ENCODE measurements around the gene DPH3. TPM values are rescaled to one million over a fixed set of nuclear protein-coding genes. Genes with fewer than 3 reads are reported as not detected.

Gene DPH3
- polyA plus RNA-seq, 2 of the 4 experiments (the other 2 are of a cell fraction): 20.5 to 34.7 TPM

DNA sequence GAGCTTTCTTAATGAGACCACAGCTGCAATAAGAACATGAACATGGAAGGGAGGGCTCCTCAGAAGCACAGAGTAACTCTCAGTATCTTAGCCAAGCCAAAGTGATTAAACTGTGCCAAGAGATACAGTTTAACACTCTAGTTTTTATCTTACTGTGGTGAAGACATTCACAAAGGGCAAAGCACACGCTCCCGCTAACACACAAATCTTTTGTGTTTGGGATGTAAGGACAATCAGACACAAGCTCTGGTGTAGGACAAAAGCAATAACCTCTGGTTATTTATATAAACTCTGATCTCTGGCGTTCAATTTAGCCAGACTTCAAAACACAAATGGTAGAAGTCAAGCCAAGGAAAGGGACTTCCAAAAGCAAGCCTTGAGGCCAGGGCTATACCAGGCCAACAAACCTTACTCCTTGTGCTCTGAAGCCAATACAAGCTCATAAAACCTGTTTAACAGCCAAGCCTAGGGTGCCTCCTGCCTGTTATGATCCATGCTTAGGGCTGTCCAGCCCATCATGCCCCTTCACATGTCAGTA, 27.8 kb downstream of the DPH3 start:
- no peak overlapping the region for H3K4me3 ChIP-seq
- FAIRE-seq (no peak), ATAC-seq (no peak), DNase-seq (ENCODE audit: low read depth in 1 of 2, low spot score in 1 of 2) (no peak)
- WGBS (ENCODE audit: missing lambda C conversion rate): 90% methylated on average over 3 of the region's 3 CpGs
- ChIA-PET POLR2A (no interaction called here), CTCF (interaction anchor here (1.3 to 2.0 kb wide), 2 partner anchors 11 to 188 kb away, joined by 4 to 6 read pairs; no protein-coding TSS in a partner anchor)
- no peaks in the 10 kb centered on the region for H3K9me3 ChIP-seq
- peaks cover 22% of the 10 kb centered on the region for H3K4me1 ChIP-seq
- no peak overlapping the region for H3K27ac ChIP-seq
- H3K4me2 ChIP-seq: no peak overlapping the region
- no peak for TF ChIP-seq POLR2A (IDR thresholded peaks at IDR 0.05; ENCODE audit: low read length)
- no peak for TF ChIP-seq TFCP2L1 (CRISPR knock-in tag; IDR thresholded peaks at IDR 0.05)
- TF ChIP-seq GATA3 (IDR thresholded peaks at IDR 0.05; ENCODE audit: borderline replicate concordance): no peak
- no peak for TF ChIP-seq RCOR1 (IDR thresholded peaks at IDR 0.05; ENCODE audit: low read depth, low read length)
- no peak for TF ChIP-seq HEYL (CRISPR knock-in tag; IDR thresholded peaks at IDR 0.05)
- no peak for TF ChIP-seq RNF2 (IDR thresholded peaks at IDR 0.05; ENCODE audit: borderline replicate concordance, low read depth)
- no peak for TF ChIP-seq PHF8 (IDR thresholded peaks at IDR 0.05; ENCODE audit: borderline replicate concordance, low read depth)
- TF ChIP-seq ZNF302 (CRISPR knock-in tag; IDR thresholded peaks at IDR 0.05): no peak
- no peak for TF ChIP-seq TP53 (CRISPR knock-in tag; IDR thresholded peaks at IDR 0.05)
- no peak for TF ChIP-seq HOXB5 (CRISPR knock-in tag; IDR thresholded peaks at IDR 0.05)
- TF ChIP-seq, protein P1, sequence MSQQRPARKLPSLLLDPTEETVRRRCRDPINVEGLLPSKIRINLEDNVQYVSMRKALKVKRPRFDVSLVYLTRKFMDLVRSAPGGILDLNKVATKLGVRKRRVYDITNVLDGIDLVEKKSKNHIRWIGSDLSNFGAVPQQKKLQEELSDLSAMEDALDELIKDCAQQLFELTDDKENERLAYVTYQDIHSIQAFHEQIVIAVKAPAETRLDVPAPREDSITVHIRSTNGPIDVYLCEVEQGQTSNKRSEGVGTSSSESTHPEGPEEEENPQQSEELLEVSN (IDR thresholded peaks at IDR 0.05; ENCODE audit: borderline replicate concordance, low read depth): no peak
- TF ChIP-seq, protein P2, sequence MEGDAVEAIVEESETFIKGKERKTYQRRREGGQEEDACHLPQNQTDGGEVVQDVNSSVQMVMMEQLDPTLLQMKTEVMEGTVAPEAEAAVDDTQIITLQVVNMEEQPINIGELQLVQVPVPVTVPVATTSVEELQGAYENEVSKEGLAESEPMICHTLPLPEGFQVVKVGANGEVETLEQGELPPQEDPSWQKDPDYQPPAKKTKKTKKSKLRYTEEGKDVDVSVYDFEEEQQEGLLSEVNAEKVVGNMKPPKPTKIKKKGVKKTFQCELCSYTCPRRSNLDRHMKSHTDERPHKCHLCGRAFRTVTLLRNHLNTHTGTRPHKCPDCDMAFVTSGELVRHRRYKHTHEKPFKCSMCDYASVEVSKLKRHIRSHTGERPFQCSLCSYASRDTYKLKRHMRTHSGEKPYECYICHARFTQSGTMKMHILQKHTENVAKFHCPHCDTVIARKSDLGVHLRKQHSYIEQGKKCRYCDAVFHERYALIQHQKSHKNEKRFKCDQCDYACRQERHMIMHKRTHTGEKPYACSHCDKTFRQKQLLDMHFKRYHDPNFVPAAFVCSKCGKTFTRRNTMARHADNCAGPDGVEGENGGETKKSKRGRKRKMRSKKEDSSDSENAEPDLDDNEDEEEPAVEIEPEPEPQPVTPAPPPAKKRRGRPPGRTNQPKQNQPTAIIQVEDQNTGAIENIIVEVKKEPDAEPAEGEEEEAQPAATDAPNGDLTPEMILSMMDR (IDR thresholded peaks at IDR 0.05): no peak
- TF ChIP-seq, protein P3, sequence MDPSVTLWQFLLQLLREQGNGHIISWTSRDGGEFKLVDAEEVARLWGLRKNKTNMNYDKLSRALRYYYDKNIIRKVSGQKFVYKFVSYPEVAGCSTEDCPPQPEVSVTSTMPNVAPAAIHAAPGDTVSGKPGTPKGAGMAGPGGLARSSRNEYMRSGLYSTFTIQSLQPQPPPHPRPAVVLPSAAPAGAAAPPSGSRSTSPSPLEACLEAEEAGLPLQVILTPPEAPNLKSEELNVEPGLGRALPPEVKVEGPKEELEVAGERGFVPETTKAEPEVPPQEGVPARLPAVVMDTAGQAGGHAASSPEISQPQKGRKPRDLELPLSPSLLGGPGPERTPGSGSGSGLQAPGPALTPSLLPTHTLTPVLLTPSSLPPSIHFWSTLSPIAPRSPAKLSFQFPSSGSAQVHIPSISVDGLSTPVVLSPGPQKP (IDR thresholded peaks at IDR 0.05; ENCODE audit: low read depth, low read length): no peak

DNA sequence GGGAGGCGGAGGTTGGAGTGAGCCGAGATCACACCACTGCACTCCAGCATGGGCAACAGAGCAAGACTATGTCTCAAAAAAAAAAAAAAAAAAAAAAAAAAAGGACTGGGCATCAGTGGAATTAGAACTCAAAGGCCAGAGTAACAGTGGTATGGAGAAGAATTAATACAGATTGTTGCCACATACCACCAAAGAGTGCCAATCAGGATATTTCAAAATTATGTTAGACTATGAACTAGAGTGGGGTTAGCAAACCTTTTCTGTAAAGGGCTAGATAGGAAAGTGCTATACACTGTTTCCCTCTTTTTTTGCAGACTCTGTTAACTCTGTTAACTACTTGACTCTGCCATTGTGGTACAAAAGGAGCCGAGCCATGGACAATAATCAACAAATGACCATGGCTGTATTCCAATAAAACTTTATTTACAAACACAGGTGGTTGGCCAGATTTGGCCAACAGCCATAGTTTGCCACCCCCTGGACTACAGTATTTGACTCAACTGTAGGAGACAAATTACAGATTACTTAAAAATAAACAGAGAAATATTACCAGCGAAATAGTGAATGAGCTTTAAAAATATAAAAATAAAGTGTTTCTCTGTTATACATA, 28.6 kb downstream of the DPH3 start:
- TF ChIP-seq MAFK (IDR thresholded peaks at IDR 0.05; ENCODE audit: partially characterized antibody) (no peak), NFE2L2 (conservative IDR thresholded peaks at IDR 0.05; ENCODE audit: low read length) (no peak), HOXA7 (CRISPR knock-in tag; IDR thresholded peaks at IDR 0.05) (no peak), CEBPB (IDR thresholded peaks at IDR 0.05) (no peak)
- no peak for FAIRE-seq
- no peak for ATAC-seq
- CTCF ChIA-PET: interaction anchor here (2.0 kb wide), 1 partner anchor 12 kb away, joined by 6 read pairs; no protein-coding TSS in a partner anchor
- POLR2A ChIA-PET: no interaction called here
- Histone ChIP-seq H3K4me3 (no peak overlapping the region), H3K9me3 (no peaks in the 10 kb centered on the region), H3K27ac (no peak overlapping the region), H3K4me1 (peaks cover 22% of the 10 kb centered on the region), H3K4me2 (no peak overlapping the region)
- DNase-seq (ENCODE audit: low read depth in 1 of 2, low spot score in 1 of 2): no peak
- 72% methylated on average over 4 of the region's 4 CpGs for WGBS (ENCODE audit: missing lambda C conversion rate)

DNA sequence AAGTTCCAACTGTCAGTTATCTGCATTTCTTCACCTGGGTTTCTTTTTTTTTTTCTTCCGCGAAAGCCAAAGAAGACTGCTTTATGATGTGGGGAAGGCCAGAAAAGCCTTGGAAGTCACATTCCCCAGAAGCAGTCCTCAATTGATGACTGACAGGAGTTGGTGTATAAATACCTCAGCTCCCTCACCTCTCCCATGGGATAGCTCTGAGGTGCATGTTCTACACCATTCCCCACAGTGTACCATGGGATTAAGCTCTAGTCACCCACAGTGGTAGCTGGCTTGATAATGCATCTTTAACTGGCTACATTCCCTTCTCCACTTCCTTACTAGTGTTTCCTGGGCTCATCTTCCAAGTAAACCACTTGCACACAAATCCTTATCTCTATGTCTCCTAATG, 30.5 kb downstream of the DPH3 start:
- H3K27ac ChIP-seq: no peak overlapping the region
- FAIRE-seq (no peak), DNase-seq (ENCODE audit: low read depth in 1 of 2, low spot score in 1 of 2) (no peak), ATAC-seq (no peak)
- TF ChIP-seq ZC3H11A (IDR thresholded peaks at IDR 0.05): no peak
- TF ChIP-seq ESRRA (IDR thresholded peaks at IDR 0.05; ENCODE audit: borderline replicate concordance, low read length): no peak
- TF ChIP-seq PHF8 (IDR thresholded peaks at IDR 0.05; ENCODE audit: borderline replicate concordance, low read depth): no peak
- TF ChIP-seq, protein P4, sequence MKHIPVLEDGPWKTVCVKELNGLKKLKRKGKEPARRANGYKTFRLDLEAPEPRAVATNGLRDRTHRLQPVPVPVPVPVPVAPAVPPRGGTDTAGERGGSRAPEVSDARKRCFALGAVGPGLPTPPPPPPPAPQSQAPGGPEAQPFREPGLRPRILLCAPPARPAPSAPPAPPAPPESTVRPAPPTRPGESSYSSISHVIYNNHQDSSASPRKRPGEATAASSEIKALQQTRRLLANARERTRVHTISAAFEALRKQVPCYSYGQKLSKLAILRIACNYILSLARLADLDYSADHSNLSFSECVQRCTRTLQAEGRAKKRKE (CRISPR knock-in tag; IDR thresholded peaks at IDR 0.05; ENCODE audit: low read depth): no peak
- no peak for TF ChIP-seq CBX8 (IDR thresholded peaks at IDR 0.05)
- TF ChIP-seq KDM5A (IDR thresholded peaks at IDR 0.05): no peak
- TF ChIP-seq HDAC2 (IDR thresholded peaks at IDR 0.05): no peak
- TF ChIP-seq CBX2 (IDR thresholded peaks at IDR 0.05; ENCODE audit: borderline replicate concordance, low read depth): no peak
- no peak for TF ChIP-seq RNF2 (IDR thresholded peaks at IDR 0.05; ENCODE audit: borderline replicate concordance, low read depth)
- no peak for TF ChIP-seq MYC (IDR thresholded peaks at IDR 0.05; ENCODE audit: borderline replicate concordance, low read length)
- TF ChIP-seq KDM1A (IDR thresholded peaks at IDR 0.05; ENCODE audit: low read depth): no peak
- WGBS (ENCODE audit: missing lambda C conversion rate): 100% methylated on average over 2 of the region's 2 CpGs
- peaks cover 3% of the 10 kb centered on the region for H3K4me1 ChIP-seq
- H3K4me2 ChIP-seq: no peak overlapping the region
- ChIA-PET CTCF (interaction anchor here (0.7 to 1.7 kb wide), 7 partner anchors 9 to 419 kb away, joined by 3 to 4 read pairs (median 3); no protein-coding TSS in a partner anchor), POLR2A (no interaction called here)
- no peaks in the 10 kb centered on the region for H3K9me3 ChIP-seq
- no peak overlapping the region for H3K4me3 ChIP-seq
